Adrenal gland (tissue), 12 donors: ENCODE data around the gene LPCAT1. TPM values are rescaled to one million over a fixed set of nuclear protein-coding genes. Genes with fewer than 3 reads are reported as not detected.
"Not testable (repeated sequence)": the region's sequence is repeated elsewhere in the genome, so short reads cannot be mapped to it uniquely, and the experiment has no call there.

Experiments used
- DNase-seq, 7 donors: peaks; one replicate each; pipeline ENCODE4 v3.0.0-alpha.2; 2019 to 2020
- H3K27ac ChIP-seq, 5 donors: fragments of 200-600 bp; sonication (generic) in 4 of 5; 1 replicate in 3 of 5; 2 replicates in 2 of 5; pipeline versions ENCODE4 v1.5.1 to v1.8.0; 2016 to 2020; ENCODE audit warnings: mild to moderate bottlenecking in 1 of 5
- H3K27me3 ChIP-seq: fragments of 200-600 bp; 2 replicates; pipeline ENCODE4 v1.8.0; 2021
- H3K36me3 ChIP-seq, 2 donors: fragments of 200-600 bp; replicated peaks in 1 of 2; 1 replicate in 1 of 2; 2 replicates in 1 of 2; pipeline versions ENCODE4 v1.5.1 to v1.8.0; 2018 to 2022
- H3K4me1 ChIP-seq, 2 donors: fragments of 200-600 bp; replicated peaks in 1 of 2; 1 replicate in 1 of 2; 2 replicates in 1 of 2; pipeline versions ENCODE4 v1.5.1 to v1.8.0; 2018 to 2021
- H3K4me3 ChIP-seq, 4 donors: fragments of 200-600 bp; sonication (generic) in 3 of 4; one replicate each; pipeline ENCODE4 v1.5.1; 2016 to 2018
- H3K9me3 ChIP-seq, 3 donors: fragments of 200-600 bp; sonication (generic) in 1 of 3; replicated peaks in 1 of 3; 1 replicate in 2 of 3; 2 replicates in 1 of 3; pipeline versions ENCODE4 v1.5.1 to v1.8.0; 2016 to 2021
- CTCF ChIP-seq, 6 experiments: fragments of 450-650 bp in 4 of 6; fragments of 200-600 bp in 2 of 6; sonication (generic) in 1 of 6; IDR thresholded peaks; 1 replicate in 5 of 6; 2 replicates in 1 of 6; pipeline versions ENCODE4 v1.5.1 to v1.8.0; 2016 to 2021; ENCODE audit warnings: antibody characterized with exemption in 6 of 6, mild to moderate bottlenecking in 2 of 6, moderate library complexity in 1 of 6
- POLR2A ChIP-seq, 2 donors: fragments of 450-650 bp; IDR thresholded peaks; one replicate each; pipeline ENCODE4 v1.6.1; 2017; ENCODE audit warnings: antibody characterized with exemption in 2 of 2, mild to moderate bottlenecking in 2 of 2, moderate library complexity in 1 of 2
- WGBS, 4 donors: extraction: QIAGEN DNeasy Blood & Tissue Kit in 2 of 4; methylation state at CpG; one replicate each; pipeline versions ENCODE4 v1.1.5 to v1.1.7; 2013 to 2017; 5-methylcytosine and 5-hydroxymethylcytosine counted together
- intact Hi-C, 2 donors: fragments of 100-400 bp; cut with DNase I; formaldehyde crosslinking; loops; one replicate each; pipeline versions ENCODE4 v1.14.1 to v1.15.0; 2022 to 2023
- polyA plus RNA-seq, 3 donors: library from polyadenylated mRNA; stranded (reverse); fragments of 200-250 nt in 2 of 3; fragments of 350-450 nt in 1 of 3; fragmentation: Illumina TruSeq in 1 of 3; extraction: RNeasy Lipid Tissue Mini Kit (QIAGEN cat#74804) in 1 of 3; gene quantifications; one replicate each; pipeline ENCODE4 v1.2.3, GENCODE V29; 2013 to 2014
- total RNA-seq, 9 donors: library from RNA; depleted of rRNA in 4 of 9; stranded (reverse); fragments of >200 nt in 4 of 9; fragments of 120-200 nt in 1 of 9; fragmentation: NEBNext Ultra II Directional in 1 of 9; extraction: Animal tissue kit (Norgen Biotek cat#: 25700) in 1 of 9; gene quantifications; one replicate each; pipeline versions ENCODE4 v1.1.0 to v1.2.4, GENCODE V29; 2013 to 2023
- donor health status: healthy with polysubstance abuse.
- donor health status: Bipolar disorder and iron deficiency.
- donor health status: DM: yes; HTN: yes; CAD: no.
- donor health status: DM: no; HTN: no; CAD: no.
- donor health status: DM: no; HTN: no; CAD: no.
- donor health status: DM: yes; HTN: yes; CAD: no.

LPCAT1 gene
- total and polyA plus RNA-seq, 12 donors = 23.2 to 59.1 (median 42.6) TPM

- Histone ChIP-seq H3K27ac (peak overlapping the region in 1 of 5 donors; percentile 1), H3K27me3 (no peaks in the 10 kb centered on the region), H3K4me3 (no peak overlapping the region), H3K9me3 (no peaks in the 10 kb centered on the region), H3K4me1 (no peaks in the 10 kb centered on the region), H3K36me3 (no peaks in the 10 kb centered on the region)
- intact Hi-C loops = no loop called here
- WGBS, 4 donors = 56 to 62% (median 61%) methylated on average over 10 of the region's 10 CpGs
- TF ChIP-seq CTCF (IDR thresholded peaks at IDR 0.05) (no peak), POLR2A (IDR thresholded peaks at IDR 0.05) (no peak)
- peak in 1 of 7 donors; percentile 23 for DNase-seq
Measured at GRCh38 chr5:1541702-1542400, 18.1 kb upstream of the LPCAT1 start.

DNA sequence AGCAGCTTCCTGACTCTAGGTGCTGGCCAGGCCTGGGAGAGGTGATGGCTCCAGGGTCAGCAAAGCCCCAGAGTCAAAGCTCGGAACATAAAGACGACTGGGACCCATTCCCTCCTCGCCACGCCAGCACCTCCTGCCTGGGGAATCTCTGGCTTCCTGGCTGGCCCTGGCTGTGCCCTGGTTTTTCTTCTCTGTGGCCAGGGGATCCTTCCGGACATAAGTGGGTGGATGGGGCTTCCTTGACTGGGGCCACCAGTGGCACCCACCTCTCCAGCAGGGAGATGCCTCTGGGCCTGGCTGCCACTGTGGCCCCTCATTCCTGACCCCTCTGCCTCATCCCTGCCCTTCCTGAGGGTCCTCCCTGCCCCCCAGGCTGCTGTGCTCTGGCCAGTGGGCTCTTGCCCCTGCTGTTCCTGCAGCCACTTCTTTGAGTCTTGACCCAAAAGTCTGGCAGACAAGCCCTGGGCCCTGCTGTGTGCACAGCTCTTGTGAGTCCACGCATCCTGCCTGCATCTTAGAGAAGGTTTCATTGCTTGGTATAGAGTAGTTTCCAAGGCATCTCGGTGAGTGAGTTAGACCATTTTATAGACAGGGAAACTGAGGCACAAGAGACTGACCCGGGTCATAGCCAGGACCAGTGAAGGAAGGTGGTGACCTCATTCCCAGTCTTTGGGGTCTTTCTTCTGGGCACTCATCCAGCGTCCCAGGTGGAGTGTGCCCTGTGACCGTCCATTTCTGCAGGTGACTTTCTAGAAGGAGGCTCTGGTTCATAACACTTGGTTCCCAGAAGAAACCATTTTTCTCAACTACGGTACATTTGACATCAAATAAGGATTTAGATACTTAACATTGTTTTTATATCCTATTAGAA is 17.3 kb upstream of the LPCAT1 start:
- intact Hi-C loops = no loop called here
- no peak overlapping the region for H3K4me3 ChIP-seq
- DNase-seq = peak in 1 of 7 donors; percentile 29
- no peaks in the 10 kb centered on the region for H3K36me3 ChIP-seq
- no peaks in the 10 kb centered on the region for H3K27me3 ChIP-seq
- TF ChIP-seq POLR2A (IDR thresholded peaks at IDR 0.05) (no peak), CTCF (IDR thresholded peaks at IDR 0.05) (no peak)
- H3K4me1 ChIP-seq = peaks cover 0 to 4% of the 10 kb centered on the region in 2 donors
- no peaks in the 10 kb centered on the region for H3K9me3 ChIP-seq
- WGBS, 4 donors = 90 to 96% (median 94%) methylated on average over 9 to 11 of the region's 11 CpGs
- no peak overlapping the region for H3K27ac ChIP-seq

- peak in 1 of 7 donors; percentile 46 for DNase-seq
- H3K4me1 ChIP-seq = peaks cover 0 to 4% of the 10 kb centered on the region in 2 donors
- 96 to 100% (median 97%) methylated on average over 1 to 3 of the region's 3 CpGs; no CpG with 5 or more reads in 1 of the 4 donors for WGBS, 4 donors
- H3K36me3 ChIP-seq = no peaks in the 10 kb centered on the region
- H3K4me3 ChIP-seq = no peak overlapping the region
- H3K27me3 ChIP-seq = no peaks in the 10 kb centered on the region
- H3K27ac ChIP-seq = no peak overlapping the region
- intact Hi-C loops = no loop called here
- no peaks in the 10 kb centered on the region for H3K9me3 ChIP-seq
- TF ChIP-seq CTCF (IDR thresholded peaks at IDR 0.05) (no peak), POLR2A (IDR thresholded peaks at IDR 0.05) (no peak)
Measured at GRCh38 chr5:1540166-1540565, 16.4 kb upstream of the LPCAT1 start.

DNA sequence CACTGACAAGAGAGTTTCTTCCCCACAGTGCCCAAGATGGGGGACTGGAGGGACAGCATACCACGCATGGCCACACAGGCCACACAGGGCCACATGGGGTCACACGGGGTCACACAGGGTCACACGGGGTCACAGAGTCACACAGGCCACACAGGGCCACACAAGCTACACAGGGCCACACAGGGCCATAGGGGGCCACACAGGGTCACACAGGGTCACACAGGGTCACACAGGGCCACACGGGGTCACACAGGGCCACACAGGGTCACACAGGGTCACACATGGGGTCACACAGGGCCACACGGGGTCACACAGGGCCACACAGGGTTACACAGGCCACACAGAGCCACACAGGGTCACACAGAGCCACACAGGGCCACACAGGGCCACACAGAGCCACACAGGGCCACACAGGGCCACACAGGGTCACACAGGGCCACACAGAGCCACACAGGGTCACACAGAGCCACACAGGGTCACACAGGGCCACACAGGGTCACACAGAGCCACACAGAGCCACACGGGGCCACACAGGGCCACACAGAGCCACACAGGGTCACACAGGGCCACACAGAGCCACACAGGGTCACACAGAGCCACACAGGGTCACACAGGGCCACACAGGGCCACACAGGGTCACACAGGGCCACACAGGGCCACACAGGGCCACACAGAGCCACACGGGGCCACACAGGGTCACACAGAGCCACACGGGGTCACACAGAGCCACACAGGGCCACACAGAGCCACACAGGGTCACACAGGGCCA is 15.8 kb upstream of the LPCAT1 start:
- H3K9me3 ChIP-seq, H3K36me3 ChIP-seq, intact Hi-C loops, H3K27me3 ChIP-seq, H3K4me3 ChIP-seq, H3K27ac ChIP-seq, H3K4me1 ChIP-seq: not testable (repeated sequence)
- WGBS, 4 donors = 59 to 78% (median 71%) methylated on average over 4 to 8 of the region's 8 CpGs
- peak in 1 of 7 donors; percentile 45 for DNase-seq
